HepG2 (cell line): Measurements from ENCODE around the gene ZBTB48. TPM values are rescaled to one million over a fixed set of nuclear protein-coding genes. Genes with fewer than 3 reads are reported as not detected.
A peak's percentile ranks its signal among the peaks of the same experiment; 100 is the strongest.

ENCODE experiments used
- ATM ChIP-seq: fragments of 450-650 bp; IDR thresholded peaks from 2 replicates; pipeline ENCODE4 v1.7.1; 2017; ENCODE audit warnings: mild to moderate bottlenecking, borderline replicate concordance
- HNF4A ChIP-seq: sonication (generic); formaldehyde crosslinking; IDR thresholded peaks from 2 replicates; pipeline ENCODE4 v1.4.0; 2020; ENCODE audit warnings: missing genetic modification reagents
- KLF16 ChIP-seq, 2 experiments: sonication (generic) in 1 of 2; formaldehyde crosslinking in 1 of 2; IDR thresholded peaks; 2 replicates each; pipeline versions ENCODE4 v1.6.1 to v1.8.0; 2016 to 2023; ENCODE audit warnings: missing genetic modification reagents in 2 of 2, missing compliant biosample characterization in 1 of 2
- NFAT5 ChIP-seq: sonication (generic); formaldehyde crosslinking; IDR thresholded peaks from 2 replicates; pipeline ENCODE4 v1.4.0; 2020; ENCODE audit warnings: missing genetic modification reagents
- SETDB1 ChIP-seq: sonication (generic); formaldehyde crosslinking; IDR thresholded peaks from 2 replicates; pipeline ENCODE4 v1.5.1; 2020; ENCODE audit warnings: missing genetic modification reagents, mild to moderate bottlenecking, borderline replicate concordance
- ZBED4 ChIP-seq: sonication (generic); formaldehyde crosslinking; IDR thresholded peaks from 2 replicates; pipeline ENCODE4 v1.4.0; 2020; ENCODE audit warnings: missing genetic modification reagents, borderline replicate concordance
- ZBTB20 ChIP-seq: sonication (generic); formaldehyde crosslinking; IDR thresholded peaks from 2 replicates; pipeline ENCODE4 v1.8.1; 2023; ENCODE audit warnings: missing genetic modification reagents, low read depth, mild to moderate bottlenecking, borderline replicate concordance
- ZNF160 ChIP-seq: sonication (generic); formaldehyde crosslinking; IDR thresholded peaks from 2 replicates; pipeline ENCODE4 v1.8.0; 2022; ENCODE audit warnings: mild to moderate bottlenecking, inconsistent platforms, missing genetic modification reagents
- ZNF274 ChIP-seq: sonication (generic); formaldehyde crosslinking; IDR thresholded peaks from 2 replicates; pipeline ENCODE4 v1.5.1; 2020; ENCODE audit warnings: mild to moderate bottlenecking, missing genetic modification reagents
- ZSCAN12 ChIP-seq: sonication (generic); formaldehyde crosslinking; IDR thresholded peaks from 2 replicates; pipeline ENCODE4 v1.9.0; 2021; ENCODE audit warnings: mild to moderate bottlenecking, missing genetic modification reagents
- polyA plus RNA-seq, 8 experiments: library from polyadenylated mRNA; depleted of rRNA in 3 of 8; stranded (reverse) in 7 of 8; unstranded in 1 of 8; fragments of >200 nt; fragmentation: Illumina TruSeq in 4 of 8; extraction: Trizol in 4 of 8; gene quantifications; 2 replicates each; pipeline versions ENCODE4 v1.2.1 to v1.2.3, GENCODE V29; 2011 to 2016; ENCODE audit warnings: low read depth in 4 of 8, missing spikeins in 1 of 8, mixed read lengths in 1 of 8; ENCODE audit not compliant: insufficient read depth in 1 of 8
- total RNA-seq, 5 experiments: library from RNA; depleted of rRNA; stranded (reverse); fragments of >200 nt; fragmentation: Illumina TruSeq; extraction: Trizol; gene quantifications; 2 replicates each; pipeline ENCODE4 v1.2.3, GENCODE V29; 2016; ENCODE audit warnings: low read depth in 1 of 5
- TF ChIP-seq, protein P1 (sequence below): sonication (generic); formaldehyde crosslinking; IDR thresholded peaks from 2 replicates; pipeline ENCODE4 v1.5.0; 2020; ENCODE audit warnings: mild to moderate bottlenecking, missing genetic modification reagents, borderline replicate concordance
- TF ChIP-seq, protein P2 (sequence below): IDR thresholded peaks from 2 replicates; pipeline ENCODE4 v1.6.1; 2016; ENCODE audit warnings: missing compliant biosample characterization, missing genetic modification reagents, borderline replicate concordance

Gene ZBTB48
- total and polyA plus RNA-seq, 2 of the 13 experiments (the other 11 are each of a cell fraction or from before 2014, with no cell fraction given): 13.0 to 17.1 TPM

DNA sequence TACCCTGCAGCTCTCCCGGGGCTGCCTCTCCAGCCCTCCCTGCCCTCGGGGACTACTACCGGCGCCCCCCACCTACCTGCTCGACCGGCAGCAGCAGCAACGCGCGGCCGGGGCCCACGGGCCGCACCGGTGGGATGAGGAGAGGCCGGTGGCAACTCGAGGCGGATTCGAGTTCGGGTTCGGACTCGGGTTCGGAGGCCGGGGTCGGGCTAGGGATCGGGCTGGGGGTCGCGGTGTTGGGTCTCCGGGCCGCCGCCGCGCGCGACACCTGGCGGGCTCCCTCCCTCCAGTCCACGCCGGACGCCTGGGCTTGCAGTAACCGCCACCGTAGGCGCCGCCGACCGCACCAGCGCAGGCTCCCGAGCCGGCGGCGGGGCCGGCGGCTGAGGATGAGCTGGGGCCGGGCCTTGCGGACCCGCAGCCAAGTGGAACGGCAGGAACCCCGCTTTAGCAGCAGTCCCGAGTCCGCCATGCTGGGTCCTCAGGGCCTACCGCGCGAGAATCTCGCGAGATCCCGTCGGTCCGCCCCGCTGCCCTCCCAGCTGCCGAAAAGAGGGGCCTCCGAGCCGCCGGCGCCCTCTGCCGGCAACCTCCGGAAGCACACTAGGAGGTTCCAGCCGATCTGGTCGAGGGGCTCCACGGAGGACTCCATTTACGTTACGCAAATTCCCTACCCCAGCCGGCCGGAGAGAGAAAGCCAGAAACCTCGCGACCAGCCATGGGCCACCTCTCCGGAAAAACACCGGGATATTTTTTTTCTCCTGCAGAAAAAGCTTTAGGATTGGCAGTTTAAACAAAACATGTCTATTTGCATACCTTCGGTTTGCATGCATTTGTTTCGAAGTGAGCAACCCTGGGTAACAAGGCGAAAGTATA is 25.5 kb upstream of the ZBTB48 start, which contains the start of gene NOL9 (continued):
- TF ChIP-seq, protein P1, sequence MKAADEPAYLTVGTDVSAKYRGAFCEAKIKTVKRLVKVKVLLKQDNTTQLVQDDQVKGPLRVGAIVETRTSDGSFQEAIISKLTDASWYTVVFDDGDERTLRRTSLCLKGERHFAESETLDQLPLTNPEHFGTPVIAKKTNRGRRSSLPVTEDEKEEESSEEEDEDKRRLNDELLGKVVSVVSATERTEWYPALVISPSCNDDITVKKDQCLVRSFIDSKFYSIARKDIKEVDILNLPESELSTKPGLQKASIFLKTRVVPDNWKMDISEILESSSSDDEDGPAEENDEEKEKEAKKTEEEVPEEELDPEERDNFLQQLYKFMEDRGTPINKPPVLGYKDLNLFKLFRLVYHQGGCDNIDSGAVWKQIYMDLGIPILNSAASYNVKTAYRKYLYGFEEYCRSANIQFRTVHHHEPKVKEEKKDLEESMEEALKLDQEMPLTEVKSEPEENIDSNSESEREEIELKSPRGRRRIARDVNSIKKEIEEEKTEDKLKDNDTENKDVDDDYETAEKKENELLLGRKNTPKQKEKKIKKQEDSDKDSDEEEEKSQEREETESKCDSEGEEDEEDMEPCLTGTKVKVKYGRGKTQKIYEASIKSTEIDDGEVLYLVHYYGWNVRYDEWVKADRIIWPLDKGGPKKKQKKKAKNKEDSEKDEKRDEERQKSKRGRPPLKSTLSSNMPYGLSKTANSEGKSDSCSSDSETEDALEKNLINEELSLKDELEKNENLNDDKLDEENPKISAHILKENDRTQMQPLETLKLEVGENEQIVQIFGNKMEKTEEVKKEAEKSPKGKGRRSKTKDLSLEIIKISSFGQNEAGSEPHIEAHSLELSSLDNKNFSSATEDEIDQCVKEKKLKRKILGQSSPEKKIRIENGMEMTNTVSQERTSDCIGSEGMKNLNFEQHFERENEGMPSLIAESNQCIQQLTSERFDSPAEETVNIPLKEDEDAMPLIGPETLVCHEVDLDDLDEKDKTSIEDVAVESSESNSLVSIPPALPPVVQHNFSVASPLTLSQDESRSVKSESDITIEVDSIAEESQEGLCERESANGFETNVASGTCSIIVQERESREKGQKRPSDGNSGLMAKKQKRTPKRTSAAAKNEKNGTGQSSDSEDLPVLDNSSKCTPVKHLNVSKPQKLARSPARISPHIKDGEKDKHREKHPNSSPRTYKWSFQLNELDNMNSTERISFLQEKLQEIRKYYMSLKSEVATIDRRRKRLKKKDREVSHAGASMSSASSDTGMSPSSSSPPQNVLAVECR (CRISPR knock-in tag): peak; percentile 89
- TF ChIP-seq NFAT5 (CRISPR knock-in tag): 0 out of 2 replicates have a peak, but pooled peaks have one; percentile 58
- peak in 1 of 2 experiments; percentile 93; a peak in 1 of 4 replicates for TF ChIP-seq KLF16 (CRISPR knock-in tag; IDR thresholded peaks at IDR 0.05)
- TF ChIP-seq ZNF274 (CRISPR knock-in tag): no peak
- TF ChIP-seq ZBTB20 (CRISPR knock-in tag): 0 out of 2 replicates have a peak, but pooled peaks have one; percentile 65
- no peak for TF ChIP-seq ATM
- TF ChIP-seq, protein P2, sequence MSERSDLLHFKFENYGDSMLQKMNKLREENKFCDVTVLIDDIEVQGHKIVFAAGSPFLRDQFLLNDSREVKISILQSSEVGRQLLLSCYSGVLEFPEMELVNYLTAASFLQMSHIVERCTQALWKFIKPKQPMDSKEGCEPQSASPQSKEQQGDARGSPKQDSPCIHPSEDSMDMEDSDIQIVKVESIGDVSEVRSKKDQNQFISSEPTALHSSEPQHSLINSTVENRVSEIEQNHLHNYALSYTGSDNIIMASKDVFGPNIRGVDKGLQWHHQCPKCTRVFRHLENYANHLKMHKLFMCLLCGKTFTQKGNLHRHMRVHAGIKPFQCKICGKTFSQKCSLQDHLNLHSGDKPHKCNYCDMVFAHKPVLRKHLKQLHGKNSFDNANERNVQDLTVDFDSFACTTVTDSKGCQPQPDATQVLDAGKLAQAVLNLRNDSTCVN (CRISPR knock-in tag): peak; percentile 66; the same call in 1 of the 2 replicates
- TF ChIP-seq ZBED4 (CRISPR knock-in tag): 0 out of 2 replicates have a peak, but pooled peaks have one; percentile 48
- TF ChIP-seq SETDB1: no peak
- TF ChIP-seq ZSCAN12: peak; percentile 78; the same call in 1 of the 2 replicates
- peak; percentile 58 for TF ChIP-seq HNF4A (CRISPR knock-in tag)
- TF ChIP-seq ZNF160: 0 out of 2 replicates have a peak, but pooled peaks have one; percentile 60
